Mesothelial cell of epicardium (in vitro differentiated cells): ENCODE results near the gene KCTD6. TPM values are rescaled to one million over a fixed set of nuclear protein-coding genes. Genes with fewer than 3 reads are reported as not detected.
A peak's percentile ranks its signal among the peaks of the same experiment; 100 is the strongest.

Experiments
- DNase-seq, 2 experiments: peaks; one replicate each; pipeline ENCODE4 v3.0.0; 2021; ENCODE audit warnings: low spot score in 2 of 2; ENCODE audit not compliant: unreplicated experiment in 2 of 2
- H3K27ac Mint-ChIP-seq: 2 replicates; pipeline ENCODE4 v1.8.0; 2021; ENCODE audit warnings: mixed read lengths
- H3K27me3 Mint-ChIP-seq: 2 replicates; pipeline ENCODE4 v1.8.0; 2021; ENCODE audit warnings: low read depth, mixed read lengths
- H3K36me3 Mint-ChIP-seq: 2 replicates; pipeline ENCODE4 v1.8.0; 2021; ENCODE audit warnings: mixed read lengths
- H3K4me1 Mint-ChIP-seq: 2 replicates; pipeline ENCODE4 v1.8.0; 2021; ENCODE audit warnings: mixed read lengths
- H3K4me3 Mint-ChIP-seq: 2 replicates; pipeline ENCODE4 v1.8.0; 2021; ENCODE audit warnings: mild to moderate bottlenecking, moderate library complexity, mixed read lengths
- H3K9me3 Mint-ChIP-seq: 2 replicates; pipeline ENCODE4 v1.8.0; 2021; ENCODE audit warnings: mixed read lengths
- total RNA-seq: library from RNA; stranded (reverse); gene quantifications from 3 replicates; pipeline ENCODE4 v1.2.1, GENCODE V29; 2021
- TF ChIP-seq, protein P1 (sequence below): fragments of 200-600 bp; sonication (generic); IDR thresholded peaks from one replicate; pipeline ENCODE4 v1.5.0; 2021; ENCODE audit warnings: antibody characterized with exemption; ENCODE audit not compliant: unreplicated experiment

The KCTD6 gene
- total RNA-seq, result 10.5 to 13.1 TPM (median 11.3 TPM) in 3 replicates

DNA sequence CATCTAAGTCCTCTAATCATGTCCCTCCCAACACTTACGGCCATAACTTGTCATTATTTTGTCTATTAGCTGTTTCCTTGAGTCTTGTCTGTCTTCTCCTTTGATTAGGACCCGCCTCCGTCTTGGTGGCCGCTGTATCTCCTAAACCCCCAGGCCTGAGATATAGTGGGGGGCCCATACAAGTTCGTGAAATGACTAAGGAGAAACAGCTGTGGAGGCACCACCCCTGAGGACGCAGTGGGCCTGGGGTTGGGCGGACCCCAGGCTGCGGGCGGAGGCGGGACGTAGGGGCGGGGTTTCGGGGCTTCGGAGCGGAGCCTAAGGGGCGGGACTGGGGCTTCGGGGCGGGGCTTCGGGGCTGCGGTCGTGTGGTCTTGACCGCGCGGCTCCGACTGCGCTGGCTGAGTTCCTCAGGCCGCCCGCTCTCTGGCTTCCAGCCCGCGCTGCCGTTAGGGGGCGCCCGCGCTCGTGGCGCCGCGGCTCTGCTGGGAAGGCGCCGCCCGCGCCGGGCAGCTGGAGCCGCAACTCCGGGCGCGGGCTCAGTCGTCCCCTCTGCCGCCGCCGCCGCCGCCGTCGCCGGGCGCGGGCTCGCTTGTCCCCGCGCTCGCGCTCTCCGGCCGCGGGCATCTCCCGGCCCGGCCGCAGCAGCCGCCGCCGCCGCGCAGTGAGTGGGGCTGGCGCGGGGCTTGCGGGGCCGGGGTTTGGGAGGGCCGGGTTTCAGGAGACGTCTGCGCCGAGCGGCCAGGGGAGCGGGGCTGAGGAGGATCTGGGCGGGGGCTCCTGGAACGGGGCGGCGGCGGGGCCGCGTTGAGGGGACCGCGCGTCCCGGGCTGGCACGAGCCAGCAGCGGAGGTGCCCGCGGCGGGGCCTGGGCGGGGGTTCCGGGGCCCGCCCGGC is at the start of gene KCTD6:
Gene KCTD6 (plus strand): TSS at position 591 of the 897 bp plus-strand sequence. CDS start 6,660 bp downstream, outside the sequence.
- peak; percentile 92 to 96 for DNase-seq
- Mint-ChIP-seq H3K27ac (peak within 1 kb of the TSS; percentile 91), H3K36me3 (no peaks in the 10 kb centered on the region), H3K4me1 (peaks cover 55% of the 10 kb centered on the region), H3K27me3 (peaks cover 17% of the 10 kb centered on the region), H3K4me3 (peak within 1 kb of the TSS; percentile 91), H3K9me3 (no peaks in the 10 kb centered on the region)
- TF ChIP-seq, protein P1, sequence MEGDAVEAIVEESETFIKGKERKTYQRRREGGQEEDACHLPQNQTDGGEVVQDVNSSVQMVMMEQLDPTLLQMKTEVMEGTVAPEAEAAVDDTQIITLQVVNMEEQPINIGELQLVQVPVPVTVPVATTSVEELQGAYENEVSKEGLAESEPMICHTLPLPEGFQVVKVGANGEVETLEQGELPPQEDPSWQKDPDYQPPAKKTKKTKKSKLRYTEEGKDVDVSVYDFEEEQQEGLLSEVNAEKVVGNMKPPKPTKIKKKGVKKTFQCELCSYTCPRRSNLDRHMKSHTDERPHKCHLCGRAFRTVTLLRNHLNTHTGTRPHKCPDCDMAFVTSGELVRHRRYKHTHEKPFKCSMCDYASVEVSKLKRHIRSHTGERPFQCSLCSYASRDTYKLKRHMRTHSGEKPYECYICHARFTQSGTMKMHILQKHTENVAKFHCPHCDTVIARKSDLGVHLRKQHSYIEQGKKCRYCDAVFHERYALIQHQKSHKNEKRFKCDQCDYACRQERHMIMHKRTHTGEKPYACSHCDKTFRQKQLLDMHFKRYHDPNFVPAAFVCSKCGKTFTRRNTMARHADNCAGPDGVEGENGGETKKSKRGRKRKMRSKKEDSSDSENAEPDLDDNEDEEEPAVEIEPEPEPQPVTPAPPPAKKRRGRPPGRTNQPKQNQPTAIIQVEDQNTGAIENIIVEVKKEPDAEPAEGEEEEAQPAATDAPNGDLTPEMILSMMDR, result peak; percentile 65

- H3K36me3 Mint-ChIP-seq, result peaks cover 7% of the 10 kb centered on the region
- DNase-seq, result no peak
- H3K9me3 Mint-ChIP-seq, result peaks cover 28% of the 10 kb centered on the region
- no peaks in the 10 kb centered on the region for H3K27me3 Mint-ChIP-seq
- no peaks in the 10 kb centered on the region for H3K4me1 Mint-ChIP-seq
- TF ChIP-seq, protein P1, result no peak
- H3K27ac Mint-ChIP-seq, result no peak overlapping the region
- no peak overlapping the region for H3K4me3 Mint-ChIP-seq
Observed at GRCh38 chr3:58452176-58452575, 39.7 kb upstream of the KCTD6 start.

DNA sequence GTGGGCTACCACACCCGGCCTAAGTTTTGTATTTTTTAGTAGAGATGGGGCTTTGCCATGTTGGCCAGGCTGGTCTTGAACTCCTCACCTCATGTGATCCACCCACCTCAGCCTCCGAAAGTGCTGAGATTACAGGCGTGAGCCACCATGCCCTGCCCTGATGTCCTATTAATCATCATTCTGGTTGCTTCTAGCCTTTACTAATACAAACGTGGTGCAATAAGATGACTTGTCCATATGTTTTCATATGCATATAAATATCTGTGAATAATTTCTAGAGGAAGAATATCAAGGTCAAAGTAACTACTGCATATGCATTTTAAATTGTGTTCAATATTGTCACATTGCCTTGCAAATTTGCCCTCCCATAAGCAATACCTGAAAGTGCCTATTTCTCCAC is 32.7 kb upstream of the KCTD6 start:
- H3K4me3 Mint-ChIP-seq, result no peak overlapping the region
- no peak overlapping the region for H3K27ac Mint-ChIP-seq
- no peak for DNase-seq
- peaks cover 13% of the 10 kb centered on the region for H3K4me1 Mint-ChIP-seq
- TF ChIP-seq, protein P1, result no peak
- peaks cover 17% of the 10 kb centered on the region for H3K9me3 Mint-ChIP-seq
- H3K27me3 Mint-ChIP-seq, result no peaks in the 10 kb centered on the region
- peaks cover 4% of the 10 kb centered on the region for H3K36me3 Mint-ChIP-seq

DNA sequence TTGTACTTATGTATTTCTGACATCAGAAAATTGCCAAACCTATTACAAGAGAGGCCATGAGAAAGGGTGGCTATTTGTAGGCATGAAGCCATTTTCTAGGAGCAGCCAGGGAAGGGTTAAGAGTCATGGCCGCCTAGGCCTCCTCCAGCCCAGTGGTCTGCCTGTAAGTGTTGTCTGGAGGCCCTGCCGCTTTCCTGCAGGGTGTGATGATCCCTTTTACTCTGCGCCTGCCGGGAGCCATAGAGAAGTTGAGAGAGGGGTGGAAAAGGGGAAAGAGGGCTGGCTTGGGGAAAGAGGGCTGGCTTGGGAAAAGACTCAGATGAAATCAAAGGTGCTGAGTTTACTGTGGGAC is 29.1 kb upstream of the KCTD6 start:
- Mint-ChIP-seq H3K27ac (peak overlapping the region; percentile 57), H3K36me3 (no peaks in the 10 kb centered on the region), H3K4me3 (no peak overlapping the region), H3K4me1 (peaks cover 13% of the 10 kb centered on the region), H3K27me3 (no peaks in the 10 kb centered on the region), H3K9me3 (no peaks in the 10 kb centered on the region)
- TF ChIP-seq, protein P1, result no peak
- DNase-seq, result no peak

DNA sequence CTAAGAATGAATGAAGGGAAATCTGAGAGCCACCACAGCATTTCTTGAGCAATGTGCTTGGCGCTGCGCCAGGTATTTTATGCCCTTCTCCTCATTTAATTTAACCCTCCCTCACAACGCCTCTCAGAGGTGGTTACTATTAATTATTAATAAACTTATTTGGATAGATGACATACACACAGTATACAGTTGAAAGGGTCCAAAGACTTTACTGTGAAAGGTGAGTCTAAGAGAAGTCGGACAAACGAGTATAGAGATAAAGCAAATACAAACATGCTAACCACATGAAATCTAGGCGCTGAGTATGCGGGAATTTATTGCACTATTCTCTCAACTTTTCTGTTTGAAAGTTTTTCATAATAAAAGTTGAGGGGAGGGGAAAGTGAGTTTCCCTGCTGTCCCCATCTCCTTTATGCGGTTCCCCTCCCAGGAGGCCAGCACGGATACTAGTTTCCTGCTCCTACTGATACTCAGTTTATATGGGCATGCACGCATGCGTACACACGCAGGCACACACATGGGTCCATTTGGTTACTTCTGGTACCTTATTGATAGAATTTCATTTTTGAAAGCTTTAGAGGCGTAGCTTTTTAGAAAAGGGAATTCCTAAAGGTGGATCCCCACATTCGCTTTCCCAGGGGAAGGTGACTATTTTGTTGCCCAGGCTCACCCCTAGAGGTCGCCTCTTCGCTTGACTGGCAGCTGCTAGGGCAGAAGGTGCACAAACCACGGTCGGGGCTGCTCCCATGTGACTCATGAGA is 28.5 kb upstream of the KCTD6 start:
- Mint-ChIP-seq H3K4me1 (peaks cover 13% of the 10 kb centered on the region), H3K4me3 (peak overlapping the region; percentile 38), H3K27me3 (no peaks in the 10 kb centered on the region), H3K9me3 (no peaks in the 10 kb centered on the region), H3K36me3 (no peaks in the 10 kb centered on the region), H3K27ac (peak overlapping the region; percentile 57)
- TF ChIP-seq, protein P1, result peak; percentile 27
- DNase-seq, result peak in 1 of 2 experiments; percentile 61
